Measurements from ENCODE around the gene STARD7.

STARD7 gene

DNA sequence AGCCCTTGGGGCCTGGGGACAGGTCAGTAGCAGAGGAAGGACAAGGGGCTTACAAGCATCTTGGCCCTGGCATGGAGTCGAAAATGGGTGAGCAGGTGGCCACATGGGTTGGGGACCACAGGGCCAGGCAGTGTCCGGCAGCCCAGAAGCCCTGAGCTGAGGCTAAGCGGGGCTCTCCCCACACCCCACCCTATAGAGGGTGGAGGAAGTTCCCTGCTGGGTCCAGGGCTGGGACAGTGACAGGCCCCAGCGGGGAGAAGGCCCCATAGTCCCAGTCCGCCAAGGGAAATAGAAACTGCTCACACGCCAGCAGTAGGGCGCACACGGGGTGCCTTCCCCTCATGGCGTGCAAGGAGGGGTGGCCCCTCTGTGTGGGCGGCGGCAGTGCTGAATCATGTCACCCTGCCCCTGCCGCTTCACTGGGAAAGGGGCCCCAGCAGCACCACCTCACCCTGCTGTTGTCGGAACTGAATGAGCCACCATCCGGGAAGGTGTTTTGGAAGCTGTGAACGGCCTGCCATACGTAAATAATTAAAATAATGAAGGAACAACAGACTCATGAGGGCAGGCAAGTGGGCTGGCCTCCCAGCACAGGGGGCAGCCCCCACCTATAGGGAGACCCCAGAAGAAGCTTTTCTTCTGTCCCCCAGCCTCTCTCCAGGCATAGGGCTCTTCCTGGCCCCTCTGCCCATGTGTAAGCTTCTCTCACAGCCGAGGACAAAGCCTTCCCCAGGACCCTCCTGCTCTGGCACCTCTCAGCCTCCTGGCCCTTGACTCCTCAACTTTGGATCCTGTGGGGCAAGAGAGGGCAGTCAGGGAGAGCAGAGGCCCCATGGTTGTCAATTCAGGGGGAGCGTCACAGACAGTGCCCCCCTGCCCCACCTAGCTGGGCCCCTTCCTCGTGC is 50.7 kb downstream of the STARD7 start:
- H3K4me3 ChIP-seq (ENCODE audit: low read length): no peak overlapping the region
- no peak overlapping the region for H3K9ac ChIP-seq (ENCODE audit: low read length)
- H3K36me3 ChIP-seq (ENCODE audit: control insufficient read depth, low read depth, low read length): no peaks in the 10 kb centered on the region
- no peak overlapping the region for H3K27ac ChIP-seq (ENCODE audit: low read length)
- H3K27me3 ChIP-seq (ENCODE audit: control insufficient read depth, insufficient read depth, low read length): no peaks in the 10 kb centered on the region
- H3K4me1 ChIP-seq (ENCODE audit: control insufficient read depth, low read depth, low read length): peaks cover 11% of the 10 kb centered on the region
- no peaks in the 10 kb centered on the region for H3K9me3 ChIP-seq (ENCODE audit: control insufficient read depth, low read depth, low read length)

GRCh38 chr2:96156926-96157648 is 51.5 kb downstream of the STARD7 start:
- no peaks in the 10 kb centered on the region for H3K9me3 ChIP-seq (ENCODE audit: control insufficient read depth, low read depth, low read length)
- H3K27ac ChIP-seq (ENCODE audit: low read length): no peak overlapping the region
- H3K36me3 ChIP-seq (ENCODE audit: control insufficient read depth, low read depth, low read length): no peaks in the 10 kb centered on the region
- H3K4me3 ChIP-seq (ENCODE audit: low read length): no peak overlapping the region
- H3K4me1 ChIP-seq (ENCODE audit: control insufficient read depth, low read depth, low read length): peaks cover 19% of the 10 kb centered on the region
- H3K9ac ChIP-seq (ENCODE audit: low read length): no peak overlapping the region
- no peaks in the 10 kb centered on the region for H3K27me3 ChIP-seq (ENCODE audit: control insufficient read depth, insufficient read depth, low read length)

- H3K4me3 ChIP-seq (ENCODE audit: low read length): no peak overlapping the region
- H3K27ac ChIP-seq (ENCODE audit: low read length): no peak overlapping the region
- H3K36me3 ChIP-seq (ENCODE audit: control insufficient read depth, low read depth, low read length): no peaks in the 10 kb centered on the region
- no peaks in the 10 kb centered on the region for H3K9me3 ChIP-seq (ENCODE audit: control insufficient read depth, low read depth, low read length)
- no peaks in the 10 kb centered on the region for H3K27me3 ChIP-seq (ENCODE audit: control insufficient read depth, insufficient read depth, low read length)
- no peak overlapping the region for H3K9ac ChIP-seq (ENCODE audit: low read length)
- H3K4me1 ChIP-seq (ENCODE audit: control insufficient read depth, low read depth, low read length): peaks cover 23% of the 10 kb centered on the region
Measured at GRCh38 chr2:96156011-96156820, 52.4 kb downstream of the STARD7 start.

- Histone ChIP-seq H3K4me3 (ENCODE audit: low read length) (no peak overlapping the region), H3K4me1 (ENCODE audit: control insufficient read depth, low read depth, low read length) (peaks cover 23% of the 10 kb centered on the region), H3K27me3 (ENCODE audit: control insufficient read depth, insufficient read depth, low read length) (no peaks in the 10 kb centered on the region), H3K9ac (ENCODE audit: low read length) (no peak overlapping the region), H3K36me3 (ENCODE audit: control insufficient read depth, low read depth, low read length) (no peaks in the 10 kb centered on the region), H3K27ac (ENCODE audit: low read length) (no peak overlapping the region), H3K9me3 (ENCODE audit: control insufficient read depth, low read depth, low read length) (no peaks in the 10 kb centered on the region)
Measured at GRCh38 chr2:96154506-96155380, 53.9 kb downstream of the STARD7 start.

DNA sequence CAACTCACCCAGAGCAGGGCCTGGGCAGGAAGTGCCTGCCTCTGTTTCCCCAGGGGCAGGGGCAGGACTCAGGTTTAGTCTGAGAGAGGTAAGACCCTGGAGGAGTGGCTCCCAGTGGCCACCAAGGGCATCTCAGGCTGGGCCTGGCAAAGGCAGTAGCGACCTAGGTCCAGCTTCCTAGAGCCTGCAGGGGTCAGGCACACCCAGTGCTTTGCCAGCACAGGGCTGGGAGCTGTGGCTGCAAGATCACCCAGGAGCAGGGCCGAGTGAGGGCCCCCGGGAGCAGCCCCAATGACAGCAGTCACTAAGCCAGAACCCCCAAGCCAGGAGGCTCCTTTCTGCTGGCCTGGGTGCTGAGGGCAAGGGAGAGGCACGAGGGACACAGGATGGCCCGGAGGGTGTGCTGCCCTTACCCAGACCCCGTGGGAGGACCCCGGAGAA is 54.6 kb downstream of the STARD7 start:
- Histone ChIP-seq H3K9me3 (ENCODE audit: control insufficient read depth, low read depth, low read length) (no peaks in the 10 kb centered on the region), H3K27ac (ENCODE audit: low read length) (no peak overlapping the region), H3K4me1 (ENCODE audit: control insufficient read depth, low read depth, low read length) (peaks cover 27% of the 10 kb centered on the region), H3K36me3 (ENCODE audit: control insufficient read depth, low read depth, low read length) (no peaks in the 10 kb centered on the region), H3K27me3 (ENCODE audit: control insufficient read depth, insufficient read depth, low read length) (no peaks in the 10 kb centered on the region), H3K9ac (ENCODE audit: low read length) (no peak overlapping the region), H3K4me3 (ENCODE audit: low read length) (no peak overlapping the region)

GRCh38 chr2:96153291-96153713 is 55.3 kb downstream of the STARD7 start:
- H3K4me3 ChIP-seq (ENCODE audit: low read length): no peak overlapping the region
- no peak overlapping the region for H3K9ac ChIP-seq (ENCODE audit: low read length)
- no peaks in the 10 kb centered on the region for H3K36me3 ChIP-seq (ENCODE audit: control insufficient read depth, low read depth, low read length)
- no peaks in the 10 kb centered on the region for H3K27me3 ChIP-seq (ENCODE audit: control insufficient read depth, insufficient read depth, low read length)
- peaks cover 32% of the 10 kb centered on the region for H3K4me1 ChIP-seq (ENCODE audit: control insufficient read depth, low read depth, low read length)
- no peaks in the 10 kb centered on the region for H3K9me3 ChIP-seq (ENCODE audit: control insufficient read depth, low read depth, low read length)
- no peak overlapping the region for H3K27ac ChIP-seq (ENCODE audit: low read length)

- peaks cover 33% of the 10 kb centered on the region for H3K4me1 ChIP-seq (ENCODE audit: control insufficient read depth, low read depth, low read length)
- no peaks in the 10 kb centered on the region for H3K27me3 ChIP-seq (ENCODE audit: control insufficient read depth, insufficient read depth, low read length)
- H3K36me3 ChIP-seq (ENCODE audit: control insufficient read depth, low read depth, low read length): no peaks in the 10 kb centered on the region
- H3K4me3 ChIP-seq (ENCODE audit: low read length): no peak overlapping the region
- H3K27ac ChIP-seq (ENCODE audit: low read length): no peak overlapping the region
- no peak overlapping the region for H3K9ac ChIP-seq (ENCODE audit: low read length)
- no peaks in the 10 kb centered on the region for H3K9me3 ChIP-seq (ENCODE audit: control insufficient read depth, low read depth, low read length)
Measured at GRCh38 chr2:96152304-96153161, 56.1 kb downstream of the STARD7 start.

DNA sequence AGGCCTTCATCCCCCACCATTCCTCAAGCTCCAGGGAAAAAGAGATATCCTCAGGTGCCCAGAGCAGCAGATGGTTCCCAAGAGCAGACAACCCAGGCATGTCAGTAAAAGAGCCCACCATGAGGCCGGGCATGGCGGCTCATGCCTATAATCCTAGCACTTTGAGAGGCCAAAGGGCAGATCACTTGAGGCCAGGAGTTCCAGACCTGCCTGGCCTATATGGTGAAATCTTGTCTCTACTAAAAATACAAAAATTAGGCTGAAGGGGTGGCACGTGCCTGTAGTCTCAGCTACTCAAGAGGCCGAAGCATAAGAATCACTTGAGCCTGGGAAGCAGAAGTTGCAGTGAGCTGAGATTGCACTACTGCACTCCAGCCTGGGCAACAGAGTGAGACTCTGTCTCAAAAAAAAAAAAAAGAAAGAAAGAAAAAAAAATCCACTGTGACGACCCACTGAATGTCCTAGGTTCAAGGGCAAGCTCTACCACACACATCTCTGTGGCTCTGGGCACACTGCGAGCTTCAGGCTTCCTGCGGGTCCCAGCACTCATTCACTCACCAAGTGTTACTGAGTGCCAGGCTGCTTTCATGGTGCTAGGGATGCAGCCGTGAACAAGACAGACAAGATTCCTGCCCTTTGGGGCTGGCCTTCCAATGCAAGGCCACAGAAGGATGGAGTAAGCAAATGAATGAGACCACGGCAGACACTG is 56.9 kb downstream of the STARD7 start:
- no peak overlapping the region for H3K9ac ChIP-seq (ENCODE audit: low read length)
- peaks cover 32% of the 10 kb centered on the region for H3K4me1 ChIP-seq (ENCODE audit: control insufficient read depth, low read depth, low read length)
- no peak overlapping the region for H3K4me3 ChIP-seq (ENCODE audit: low read length)
- H3K36me3 ChIP-seq (ENCODE audit: control insufficient read depth, low read depth, low read length): no peaks in the 10 kb centered on the region
- H3K9me3 ChIP-seq (ENCODE audit: control insufficient read depth, low read depth, low read length): no peaks in the 10 kb centered on the region
- H3K27me3 ChIP-seq (ENCODE audit: control insufficient read depth, insufficient read depth, low read length): peaks cover 3% of the 10 kb centered on the region
- H3K27ac ChIP-seq (ENCODE audit: low read length): no peak overlapping the region

- Histone ChIP-seq H3K36me3 (ENCODE audit: control insufficient read depth, low read depth, low read length) (no peaks in the 10 kb centered on the region), H3K4me1 (ENCODE audit: control insufficient read depth, low read depth, low read length) (peaks cover 32% of the 10 kb centered on the region), H3K4me3 (ENCODE audit: low read length) (no peak overlapping the region), H3K27me3 (ENCODE audit: control insufficient read depth, insufficient read depth, low read length) (peaks cover 8% of the 10 kb centered on the region), H3K27ac (ENCODE audit: low read length) (no peak overlapping the region), H3K9me3 (ENCODE audit: control insufficient read depth, low read depth, low read length) (no peaks in the 10 kb centered on the region), H3K9ac (ENCODE audit: low read length) (no peak overlapping the region)
Measured at GRCh38 chr2:96150791-96151594, 57.6 kb downstream of the STARD7 start.
